ENCODE measurements around the gene BATF.
A peak's percentile ranks its signal among the peaks of the same experiment; 100 is the strongest.

The BATF gene

GRCh38 chr14:75563931-75564330, 41.7 kb downstream of the BATF start:
- no peak for DNase-seq

DNA sequence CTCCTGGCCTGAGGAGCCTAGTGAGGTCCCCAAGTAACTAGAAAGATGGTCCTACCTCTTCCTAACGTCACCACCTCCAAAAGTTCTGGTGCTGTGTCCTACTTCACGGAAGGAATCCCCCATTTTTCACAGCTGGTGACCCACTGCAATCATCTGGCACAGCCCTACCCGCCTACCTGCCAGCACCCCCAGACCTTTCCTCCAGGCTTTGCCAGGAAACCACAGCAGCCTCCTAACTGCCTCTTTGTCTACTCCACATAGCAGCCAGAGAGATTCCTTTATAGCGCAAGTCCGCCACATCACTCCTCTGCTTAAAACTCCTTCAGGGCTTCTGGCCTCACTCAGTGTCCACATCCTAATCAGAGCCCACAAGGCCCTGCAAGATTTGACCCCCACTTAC, 42.8 kb downstream of the BATF start:
- DNase-seq: no peak

GRCh38 chr14:75566321-75566720, 44.1 kb downstream of the BATF start:
- peak; percentile 73 for DNase-seq

- peak; percentile 53 for DNase-seq
These were observed 44.5 kb downstream of the BATF start for GRCh38 chr14:75566752-75567151.

DNA sequence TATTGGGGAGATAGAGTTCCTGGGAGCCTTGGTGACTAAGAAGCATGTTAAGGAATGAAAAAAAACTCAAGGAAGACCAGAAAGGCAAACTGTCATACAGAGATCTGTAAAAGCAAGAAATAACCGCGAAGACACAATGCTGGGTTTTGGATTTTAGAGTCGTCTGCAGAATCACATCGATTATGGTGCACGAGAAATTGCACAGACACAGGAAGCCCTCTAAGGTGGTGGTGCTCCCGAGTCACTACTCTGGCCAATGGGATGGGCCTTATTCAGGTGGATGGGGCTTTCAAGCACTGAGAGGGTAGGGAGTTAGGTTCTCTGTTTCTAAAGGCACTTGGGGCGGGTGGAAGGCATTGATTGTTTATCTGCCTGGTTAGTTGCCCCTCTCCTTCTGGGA, 45.9 kb downstream of the BATF start:
- no peak for DNase-seq

DNA sequence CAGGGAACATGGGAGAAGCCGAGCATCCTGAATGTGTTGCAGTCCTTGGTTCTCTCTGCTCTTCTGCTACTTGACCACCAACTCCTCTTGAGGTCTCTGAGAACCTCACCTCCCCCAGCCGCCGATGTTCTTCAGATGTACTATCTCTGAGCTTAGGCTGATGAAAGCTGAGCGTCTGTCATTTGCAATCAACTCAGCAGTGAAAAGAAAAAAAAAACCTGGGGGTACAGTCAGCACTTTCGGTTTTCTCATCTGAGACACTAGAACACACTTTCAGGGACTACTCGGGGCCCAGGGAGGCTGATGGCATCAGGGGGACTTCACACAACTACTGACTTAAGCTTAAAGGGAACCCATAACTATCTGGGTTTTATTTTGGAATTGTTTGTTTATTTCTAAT, 46.5 kb downstream of the BATF start:
- no peak for DNase-seq

GRCh38 chr14:75570797-75571196, 48.5 kb downstream of the BATF start:
- no peak for DNase-seq

DNA sequence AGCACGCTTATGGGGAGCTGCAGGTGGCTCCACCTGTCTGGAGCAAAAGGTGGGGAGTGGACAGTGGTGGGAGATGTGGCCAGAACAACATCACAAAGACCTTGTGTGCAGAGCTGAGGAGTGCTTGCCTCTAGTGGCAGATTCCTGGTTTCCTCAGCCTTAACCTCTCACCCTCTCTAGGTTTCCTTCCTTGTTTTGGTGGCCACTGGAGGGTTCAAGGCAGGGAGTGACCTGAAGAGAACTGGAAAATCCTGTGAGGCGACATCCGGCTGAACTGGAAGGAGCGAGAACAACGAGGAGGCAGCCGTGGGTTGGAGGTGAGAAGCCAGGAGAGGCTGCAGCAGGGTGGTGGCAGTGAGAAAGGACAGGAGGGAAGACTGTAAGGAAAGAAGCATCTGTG, 49.8 kb downstream of the BATF start:
- DNase-seq: no peak

- DNase-seq: no peak
These were observed 54.8 kb downstream of the BATF start for GRCh38 chr14:75577090-75577489.

DNA sequence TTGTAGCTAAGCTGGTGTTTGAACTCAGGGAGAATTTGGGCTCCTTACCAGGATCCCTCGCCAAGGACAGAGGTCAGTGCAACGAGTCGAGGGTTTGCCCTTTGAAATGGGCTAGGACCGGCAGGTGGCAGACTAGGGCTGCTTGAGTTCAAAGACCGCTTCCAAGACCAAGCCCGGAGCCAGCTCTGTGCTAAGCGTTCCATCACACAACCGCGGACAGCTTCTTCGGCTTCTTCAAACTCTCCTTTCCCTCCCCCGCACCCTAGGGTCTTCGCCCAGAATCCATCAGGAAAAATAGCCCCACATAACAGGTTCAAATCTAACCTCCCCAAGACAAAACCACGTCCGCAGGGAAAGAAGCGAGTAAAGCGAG, 55.4 kb downstream of the BATF start:
- peak; percentile 72 for DNase-seq

- DNase-seq: peak; percentile 73
These were observed 56.0 kb downstream of the BATF start, which contains the start of gene FLVCR2 for GRCh38 chr14:75578102-75578785. FLVCR2 (plus strand) TSS chr14:75578620; CDS start chr14:75578973, 353 bp downstream.

- DNase-seq: no peak
These were observed 56.6 kb downstream of the BATF start for GRCh38 chr14:75578786-75579337.

DNA sequence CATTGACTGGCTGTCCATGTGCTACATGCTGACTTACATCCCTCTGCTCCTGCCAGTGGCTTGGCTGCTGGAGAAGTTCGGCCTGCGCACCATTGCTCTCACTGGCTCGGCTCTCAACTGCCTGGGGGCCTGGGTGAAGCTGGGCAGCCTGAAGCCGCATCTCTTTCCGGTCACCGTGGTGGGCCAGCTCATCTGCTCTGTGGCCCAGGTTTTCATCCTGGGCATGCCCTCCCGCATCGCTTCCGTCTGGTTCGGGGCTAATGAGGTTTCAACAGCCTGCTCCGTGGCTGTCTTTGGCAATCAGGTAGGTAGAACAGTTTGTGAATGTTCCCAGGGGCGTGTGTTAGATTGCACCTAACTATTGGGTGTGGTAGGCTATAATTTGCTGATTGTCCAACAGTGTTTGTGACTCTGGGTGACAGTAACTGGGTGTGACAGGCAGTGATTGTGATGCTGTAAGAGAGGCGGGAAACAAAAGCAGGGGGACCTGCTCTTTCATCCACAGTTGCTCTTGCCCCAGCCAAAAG, 57.1 kb downstream of the BATF start:
- DNase-seq: no peak

DNA sequence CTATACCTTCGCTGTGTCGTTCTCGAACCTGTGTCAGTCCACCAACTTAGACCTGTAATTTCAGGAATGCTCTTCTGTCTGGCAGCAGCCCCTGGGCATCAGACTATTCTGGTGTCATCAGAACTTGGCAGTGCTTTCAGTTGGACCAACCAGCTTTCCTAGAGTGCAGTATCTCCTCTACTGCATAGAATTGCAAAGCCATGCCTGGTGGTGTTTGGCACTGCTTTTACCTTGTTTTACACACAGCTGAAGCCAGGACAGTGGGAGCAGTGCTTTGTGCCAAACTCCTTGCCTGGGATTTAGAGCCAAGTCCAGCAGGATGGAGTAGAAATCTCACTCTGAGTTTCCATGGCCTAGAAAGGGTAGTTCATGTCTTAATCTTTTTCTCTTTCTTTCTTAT, 57.6 kb downstream of the BATF start:
- no peak for DNase-seq

GRCh38 chr14:75587388-75587787, 65.1 kb downstream of the BATF start:
- DNase-seq: no peak

- no peak for DNase-seq
These were observed 67.7 kb downstream of the BATF start for GRCh38 chr14:75589931-75590330.

- no peak for DNase-seq
These were observed 69.2 kb downstream of the BATF start for GRCh38 chr14:75591331-75591946.

- DNase-seq: no peak
These were observed 69.8 kb downstream of the BATF start for GRCh38 chr14:75591987-75592575.

DNA sequence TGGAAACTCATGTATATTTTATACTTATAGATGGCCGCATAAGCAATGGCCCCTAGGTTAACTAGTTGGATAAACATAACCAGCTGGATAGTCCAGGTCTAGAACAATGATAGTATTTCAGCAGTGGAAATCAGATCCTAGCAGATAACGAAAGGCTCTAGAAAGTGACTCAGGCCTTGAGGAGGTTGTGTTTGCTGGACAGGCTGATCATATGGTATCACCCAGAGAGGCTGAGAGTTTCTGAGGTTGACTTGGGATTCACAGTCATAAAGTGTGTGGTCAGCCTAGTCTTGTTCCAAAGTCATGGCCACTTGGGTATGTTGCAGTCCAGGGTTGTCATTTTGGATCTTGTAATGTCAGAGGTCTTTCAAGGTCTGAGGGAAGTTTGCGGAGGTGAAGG, 73.0 kb downstream of the BATF start:
- DNase-seq: no peak
